K562 (cell line): ENCODE data around the gene NCKIPSD. TPM values are rescaled to one million over a fixed set of nuclear protein-coding genes. Genes with fewer than 3 reads are reported as not detected.

ENCODE experiments used
- BDP1 ChIP-seq: IDR thresholded peaks from 3 replicates; pipeline ENCODE4 v1.6.1; 2011; ENCODE audit not compliant: insufficient read length, insufficient read depth
- CAMTA2 ChIP-seq: fragments of 250-450 bp; sonication (Bioruptor Pico); conservative IDR thresholded peaks from 2 replicates; pipeline ENCODE4 v1.5.1; 2022
- HOXB6 ChIP-seq: fragments of 250-450 bp; sonication (Bioruptor Pico); IDR thresholded peaks from 2 replicates; pipeline ENCODE4 v1.5.1; 2022; ENCODE audit warnings: mild to moderate bottlenecking, borderline replicate concordance
- IFI16 ChIP-seq: fragments of 250-450 bp; sonication (Bioruptor Pico); IDR thresholded peaks from 2 replicates; pipeline ENCODE4 v2.1.2; 2022; ENCODE audit warnings: mild to moderate bottlenecking, inconsistent platforms
- KDM4B ChIP-seq, 2 experiments: fragments of 450-650 bp in 1 of 2; sonication (generic) in 1 of 2; IDR thresholded peaks; 2 replicates each; pipeline ENCODE4 v1.6.1; 2016 to 2017; ENCODE audit warnings: borderline replicate concordance in 2 of 2, antibody characterized with exemption in 1 of 2, low read depth in 1 of 2, mild to moderate bottlenecking in 1 of 2
- KLF13 ChIP-seq: fragments of 450-650 bp; IDR thresholded peaks from 2 replicates; pipeline ENCODE4 v1.6.1; 2016; ENCODE audit warnings: missing genetic modification characterization, low read depth, mild to moderate bottlenecking, missing compliant biosample characterization, moderate library complexity, borderline replicate concordance
- NFIC ChIP-seq: fragments of 450-650 bp; IDR thresholded peaks from 2 replicates; pipeline ENCODE4 v1.6.1; 2017; ENCODE audit warnings: mild to moderate bottlenecking, inconsistent platforms
- NRF1 ChIP-seq, 2 experiments: fragments of 450-650 bp; IDR thresholded peaks in 1 of 2; conservative IDR thresholded peaks in 1 of 2; 2 replicates each; pipeline ENCODE4 v1.6.1; 2014; ENCODE audit warnings: mild to moderate bottlenecking in 2 of 2
- RB1 ChIP-seq: fragments of 450-650 bp; IDR thresholded peaks from 2 replicates; pipeline ENCODE4 v1.6.1; 2017; ENCODE audit warnings: low read depth, mild to moderate bottlenecking
- SIN3A ChIP-seq, 2 experiments: fragments of 150-350 bp in 1 of 2; IDR thresholded peaks; 2 replicates each; pipeline ENCODE4 v1.6.1; 2011 to 2016; ENCODE audit warnings: borderline replicate concordance in 2 of 2, low read depth in 2 of 2, low read length in 2 of 2, mild to moderate bottlenecking in 2 of 2, moderate library complexity in 2 of 2; ENCODE audit not compliant: control insufficient read depth in 1 of 2
- SOX6 ChIP-seq: fragments of 450-650 bp; IDR thresholded peaks from 2 replicates; pipeline ENCODE4 v1.6.1; 2014; ENCODE audit warnings: mild to moderate bottlenecking
- TAF7 ChIP-seq: fragments of 450-650 bp; IDR thresholded peaks from 2 replicates; pipeline ENCODE4 v1.6.1; 2016; ENCODE audit warnings: missing genetic modification characterization, missing compliant biosample characterization
- ZKSCAN1 ChIP-seq: fragments of 150-350 bp; IDR thresholded peaks from 2 replicates; pipeline ENCODE4 v1.6.1; 2016; ENCODE audit warnings: low read depth, low read length
- ZNF23 ChIP-seq: fragments of 250-450 bp; sonication (Bioruptor Pico); IDR thresholded peaks from 2 replicates; pipeline ENCODE4 v1.4.0; 2020; ENCODE audit warnings: mild to moderate bottlenecking
- polyA plus RNA-seq, 8 experiments: library from polyadenylated mRNA; depleted of rRNA in 4 of 8; stranded (reverse) in 5 of 8; unstranded in 3 of 8; fragments of >200 nt; fragmentation: Nextera tagmentation in 2 of 8; fragmentation: Illumina TruSeq in 1 of 8; extraction: Ambion mirVana in 2 of 8; extraction: Trizol in 1 of 8; gene quantifications; 2 replicates each; pipeline versions ENCODE4 v1.2.1 to v1.2.3, GENCODE V29; 2011 to 2014; ENCODE audit warnings: inconsistent platforms in 1 of 8, missing spikeins in 1 of 8
- total RNA-seq, 7 experiments: library from RNA; depleted of rRNA in 6 of 7; stranded (reverse); fragments of >200 nt in 6 of 7; fragmentation: Illumina TruSeq in 2 of 7; extraction: Trizol in 2 of 7; gene quantifications; 2 replicates each; pipeline versions ENCODE4 v1.2.1 to v1.2.3, GENCODE V29; 2011 to 2021; ENCODE audit warnings: low replicate concordance in 1 of 7
- TF ChIP-seq, protein P1 (sequence below): fragments of 450-650 bp; IDR thresholded peaks from 2 replicates; pipeline ENCODE4 v1.6.1; 2016
- TF ChIP-seq, protein P2 (sequence below): fragments of 250-450 bp; sonication (Bioruptor Pico); IDR thresholded peaks from 2 replicates; pipeline ENCODE4 v1.5.0; 2021
- TF ChIP-seq, protein P3 (sequence below): sonication (generic); formaldehyde crosslinking; IDR thresholded peaks from 2 replicates; pipeline ENCODE4 v1.8.0; 2022; ENCODE audit warnings: missing genetic modification reagents, mild to moderate bottlenecking, borderline replicate concordance
- TF ChIP-seq, protein P4 (sequence below): sonication (generic); formaldehyde crosslinking; IDR thresholded peaks from 2 replicates; pipeline ENCODE4 v1.8.1; 2022; ENCODE audit warnings: missing genetic modification reagents
- TF ChIP-seq, protein P5 (sequence below): fragments of 250-450 bp; sonication (Bioruptor Pico); IDR thresholded peaks from 2 replicates; pipeline ENCODE4 v1.8.0; 2022; ENCODE audit warnings: inconsistent platforms
- TF ChIP-seq, protein P6 (sequence below): fragments of 250-450 bp; sonication (Bioruptor Pico); IDR thresholded peaks from 2 replicates; pipeline ENCODE4 v1.8.0; 2021; ENCODE audit warnings: moderate library complexity, mild to moderate bottlenecking, inconsistent platforms
- TF ChIP-seq, protein P7 (sequence below): fragments of 250-450 bp; sonication (Bioruptor Pico); IDR thresholded peaks from 2 replicates; pipeline ENCODE4 v1.4.0; 2020

NCKIPSD gene
- total and polyA plus RNA-seq, 9 of the 15 experiments (the other 6 are each of a cell fraction or from before 2014, with no cell fraction given): 0.49 to 24.4 (median 12.3) TPM

DNA sequence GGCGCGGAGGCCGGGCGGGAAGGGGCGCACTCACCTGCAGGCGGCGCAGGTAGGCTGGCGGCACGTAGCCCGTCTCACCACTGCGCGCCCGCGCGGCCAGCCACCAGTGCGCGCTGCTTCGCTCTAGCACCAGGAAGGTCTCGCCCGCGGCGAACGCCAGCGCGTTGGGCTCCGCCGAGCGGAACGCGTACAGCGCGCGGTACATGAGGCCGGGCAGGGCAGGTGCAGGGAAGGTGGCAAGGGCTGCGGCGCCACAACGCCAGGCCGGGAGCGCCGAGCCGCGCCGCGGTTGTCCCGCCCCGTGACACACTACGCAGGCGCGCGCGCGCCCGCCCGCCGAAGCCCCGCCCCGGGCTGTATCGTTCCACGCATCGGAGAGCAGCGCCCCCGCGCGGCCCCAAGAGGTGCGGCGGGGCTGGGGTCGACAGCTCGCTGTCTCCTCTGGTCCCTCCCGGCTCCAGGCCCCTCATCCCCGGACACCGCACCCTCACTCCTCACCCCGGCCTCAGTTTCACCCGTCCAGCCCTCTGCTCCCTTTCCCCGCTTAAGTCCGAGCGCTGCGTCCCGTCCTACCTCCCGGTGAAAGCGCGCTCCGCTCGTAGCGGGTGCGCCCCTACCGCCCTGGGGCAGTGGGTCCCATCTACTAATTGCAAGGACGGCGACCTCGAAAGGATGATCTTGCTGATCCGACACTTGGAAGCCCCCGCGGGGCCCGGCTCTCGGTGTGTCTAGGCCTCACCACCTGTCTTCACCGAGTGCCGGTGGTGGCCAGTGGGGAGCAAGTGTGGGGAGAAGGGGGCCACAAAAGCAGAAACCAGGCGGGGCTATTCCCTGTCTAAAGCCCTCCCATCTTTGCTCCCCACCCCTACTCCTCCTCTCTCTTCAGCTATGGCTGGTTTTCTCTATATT lies at the start of gene NCKIPSD (continued):
- TF ChIP-seq, protein P1, sequence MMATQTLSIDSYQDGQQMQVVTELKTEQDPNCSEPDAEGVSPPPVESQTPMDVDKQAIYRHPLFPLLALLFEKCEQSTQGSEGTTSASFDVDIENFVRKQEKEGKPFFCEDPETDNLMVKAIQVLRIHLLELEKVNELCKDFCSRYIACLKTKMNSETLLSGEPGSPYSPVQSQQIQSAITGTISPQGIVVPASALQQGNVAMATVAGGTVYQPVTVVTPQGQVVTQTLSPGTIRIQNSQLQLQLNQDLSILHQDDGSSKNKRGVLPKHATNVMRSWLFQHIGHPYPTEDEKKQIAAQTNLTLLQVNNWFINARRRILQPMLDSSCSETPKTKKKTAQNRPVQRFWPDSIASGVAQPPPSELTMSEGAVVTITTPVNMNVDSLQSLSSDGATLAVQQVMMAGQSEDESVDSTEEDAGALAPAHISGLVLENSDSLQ: no peak
- TF ChIP-seq NRF1 (conservative IDR thresholded peaks at IDR 0.05 in 1 of 2, IDR thresholded peaks at IDR 0.05 in 1 of 2) (peak; percentile 93 to 94), SOX6 (no peak), ZNF23 (CRISPR knock-in tag) (no peak), IFI16 (no peak), BDP1 (no peak), NFIC (no peak), SIN3A (IDR thresholded peaks at IDR 0.05; ENCODE audit: borderline replicate concordance in 2 of 2, control insufficient read depth in 1 of 2, low read depth in 2 of 2, low read length in 2 of 2) (peak in 1 of 2 experiments; percentile 54; a peak in 1 of 4 replicates), RB1 (peak; percentile 87), CAMTA2 (no peak), KLF13 (tag) (no peak), TAF7 (tag) (no peak), KDM4B (IDR thresholded peaks at IDR 0.05; ENCODE audit: borderline replicate concordance in 2 of 2, low read depth in 1 of 2) (no peak), ZKSCAN1 (no peak), HOXB6 (CRISPR knock-in tag) (no peak)
- TF ChIP-seq, protein P2, sequence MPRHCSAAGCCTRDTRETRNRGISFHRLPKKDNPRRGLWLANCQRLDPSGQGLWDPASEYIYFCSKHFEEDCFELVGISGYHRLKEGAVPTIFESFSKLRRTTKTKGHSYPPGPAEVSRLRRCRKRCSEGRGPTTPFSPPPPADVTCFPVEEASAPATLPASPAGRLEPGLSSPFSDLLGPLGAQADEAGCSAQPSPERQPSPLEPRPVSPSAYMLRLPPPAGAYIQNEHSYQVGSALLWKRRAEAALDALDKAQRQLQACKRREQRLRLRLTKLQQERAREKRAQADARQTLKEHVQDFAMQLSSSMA (CRISPR knock-in tag): no peak
- TF ChIP-seq, protein P3, sequence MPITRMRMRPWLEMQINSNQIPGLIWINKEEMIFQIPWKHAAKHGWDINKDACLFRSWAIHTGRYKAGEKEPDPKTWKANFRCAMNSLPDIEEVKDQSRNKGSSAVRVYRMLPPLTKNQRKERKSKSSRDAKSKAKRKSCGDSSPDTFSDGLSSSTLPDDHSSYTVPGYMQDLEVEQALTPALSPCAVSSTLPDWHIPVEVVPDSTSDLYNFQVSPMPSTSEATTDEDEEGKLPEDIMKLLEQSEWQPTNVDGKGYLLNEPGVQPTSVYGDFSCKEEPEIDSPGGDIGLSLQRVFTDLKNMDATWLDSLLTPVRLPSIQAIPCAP (CRISPR knock-in tag): no peak
- TF ChIP-seq, protein P4, sequence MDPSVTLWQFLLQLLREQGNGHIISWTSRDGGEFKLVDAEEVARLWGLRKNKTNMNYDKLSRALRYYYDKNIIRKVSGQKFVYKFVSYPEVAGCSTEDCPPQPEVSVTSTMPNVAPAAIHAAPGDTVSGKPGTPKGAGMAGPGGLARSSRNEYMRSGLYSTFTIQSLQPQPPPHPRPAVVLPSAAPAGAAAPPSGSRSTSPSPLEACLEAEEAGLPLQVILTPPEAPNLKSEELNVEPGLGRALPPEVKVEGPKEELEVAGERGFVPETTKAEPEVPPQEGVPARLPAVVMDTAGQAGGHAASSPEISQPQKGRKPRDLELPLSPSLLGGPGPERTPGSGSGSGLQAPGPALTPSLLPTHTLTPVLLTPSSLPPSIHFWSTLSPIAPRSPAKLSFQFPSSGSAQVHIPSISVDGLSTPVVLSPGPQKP (CRISPR knock-in tag): no peak
- TF ChIP-seq, protein P5, sequence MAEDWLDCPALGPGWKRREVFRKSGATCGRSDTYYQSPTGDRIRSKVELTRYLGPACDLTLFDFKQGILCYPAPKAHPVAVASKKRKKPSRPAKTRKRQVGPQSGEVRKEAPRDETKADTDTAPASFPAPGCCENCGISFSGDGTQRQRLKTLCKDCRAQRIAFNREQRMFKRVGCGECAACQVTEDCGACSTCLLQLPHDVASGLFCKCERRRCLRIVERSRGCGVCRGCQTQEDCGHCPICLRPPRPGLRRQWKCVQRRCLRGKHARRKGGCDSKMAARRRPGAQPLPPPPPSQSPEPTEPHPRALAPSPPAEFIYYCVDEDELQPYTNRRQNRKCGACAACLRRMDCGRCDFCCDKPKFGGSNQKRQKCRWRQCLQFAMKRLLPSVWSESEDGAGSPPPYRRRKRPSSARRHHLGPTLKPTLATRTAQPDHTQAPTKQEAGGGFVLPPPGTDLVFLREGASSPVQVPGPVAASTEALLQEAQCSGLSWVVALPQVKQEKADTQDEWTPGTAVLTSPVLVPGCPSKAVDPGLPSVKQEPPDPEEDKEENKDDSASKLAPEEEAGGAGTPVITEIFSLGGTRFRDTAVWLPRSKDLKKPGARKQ (CRISPR knock-in tag): no peak
- TF ChIP-seq, protein P6, sequence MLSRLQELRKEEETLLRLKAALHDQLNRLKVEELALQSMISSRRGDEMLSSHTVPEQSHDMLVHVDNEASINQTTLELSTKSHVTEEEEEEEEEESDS (CRISPR knock-in tag): no peak
- TF ChIP-seq, protein P7, sequence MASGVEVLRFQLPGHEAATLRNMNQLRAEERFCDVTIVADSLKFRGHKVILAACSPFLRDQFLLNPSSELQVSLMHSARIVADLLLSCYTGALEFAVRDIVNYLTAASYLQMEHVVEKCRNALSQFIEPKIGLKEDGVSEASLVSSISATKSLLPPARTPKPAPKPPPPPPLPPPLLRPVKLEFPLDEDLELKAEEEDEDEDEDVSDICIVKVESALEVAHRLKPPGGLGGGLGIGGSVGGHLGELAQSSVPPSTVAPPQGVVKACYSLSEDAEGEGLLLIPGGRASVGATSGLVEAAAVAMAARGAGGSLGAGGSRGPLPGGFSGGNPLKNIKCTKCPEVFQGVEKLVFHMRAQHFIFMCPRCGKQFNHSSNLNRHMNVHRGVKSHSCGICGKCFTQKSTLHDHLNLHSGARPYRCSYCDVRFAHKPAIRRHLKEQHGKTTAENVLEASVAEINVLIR (CRISPR knock-in tag): no peak
